ENCODE data around the gene RNU6-1. TPM values are rescaled to one million over a fixed set of nuclear protein-coding genes. Genes with fewer than 3 reads are reported as not detected.

Gene RNU6-1
- total RNA-seq, 1 experiment from 2014 or later, result not detected

- POLR2A ChIA-PET (ENCODE audit: low non-redundant PET), result no interaction called here
- no peak overlapping the region for H3K27ac ChIP-seq (ENCODE audit: low read depth, low read length, poor library complexity, severe bottlenecking)
- no peaks in the 10 kb centered on the region for H3K36me3 ChIP-seq (ENCODE audit: insufficient read depth, low read length, poor library complexity, severe bottlenecking)
- H3K4me3 ChIP-seq (ENCODE audit: low read depth, low read length, poor library complexity, severe bottlenecking), result no peak overlapping the region
- no peak for DNase-seq (ENCODE audit: low spot score)
- intact Hi-C loops (cut with micrococcal nuclease; ENCODE audit: unreplicated experiment), result no loop called here
- no peaks in the 10 kb centered on the region for H3K9me3 ChIP-seq (ENCODE audit: low read depth, low read length, poor library complexity, severe bottlenecking)
- peak; percentile 58 for TF ChIP-seq EZH2 (IDR thresholded peaks at IDR 0.05; ENCODE audit: borderline replicate concordance, low read depth, low read length, poor library complexity, severe bottlenecking)
- TF ChIP-seq, protein P1, sequence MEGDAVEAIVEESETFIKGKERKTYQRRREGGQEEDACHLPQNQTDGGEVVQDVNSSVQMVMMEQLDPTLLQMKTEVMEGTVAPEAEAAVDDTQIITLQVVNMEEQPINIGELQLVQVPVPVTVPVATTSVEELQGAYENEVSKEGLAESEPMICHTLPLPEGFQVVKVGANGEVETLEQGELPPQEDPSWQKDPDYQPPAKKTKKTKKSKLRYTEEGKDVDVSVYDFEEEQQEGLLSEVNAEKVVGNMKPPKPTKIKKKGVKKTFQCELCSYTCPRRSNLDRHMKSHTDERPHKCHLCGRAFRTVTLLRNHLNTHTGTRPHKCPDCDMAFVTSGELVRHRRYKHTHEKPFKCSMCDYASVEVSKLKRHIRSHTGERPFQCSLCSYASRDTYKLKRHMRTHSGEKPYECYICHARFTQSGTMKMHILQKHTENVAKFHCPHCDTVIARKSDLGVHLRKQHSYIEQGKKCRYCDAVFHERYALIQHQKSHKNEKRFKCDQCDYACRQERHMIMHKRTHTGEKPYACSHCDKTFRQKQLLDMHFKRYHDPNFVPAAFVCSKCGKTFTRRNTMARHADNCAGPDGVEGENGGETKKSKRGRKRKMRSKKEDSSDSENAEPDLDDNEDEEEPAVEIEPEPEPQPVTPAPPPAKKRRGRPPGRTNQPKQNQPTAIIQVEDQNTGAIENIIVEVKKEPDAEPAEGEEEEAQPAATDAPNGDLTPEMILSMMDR (conservative IDR thresholded peaks at IDR 0.05; ENCODE audit: low read depth, low read length), result no peak
- CTCF ChIA-PET, result interaction anchor here (0.5 to 0.6 kb wide), 2 partner anchors 331 to 666 kb away, joined by 4 to 15 read pairs; no protein-coding TSS in a partner anchor
- peaks cover 77% of the 10 kb centered on the region for H3K27me3 ChIP-seq (replicated peaks; ENCODE audit: insufficient read depth, low read depth, low read length, poor library complexity)
- peaks cover 26% of the 10 kb centered on the region for H3K4me1 ChIP-seq (ENCODE audit: insufficient read depth, low read length, poor library complexity, severe bottlenecking)
- no TSS peak for BruUV-seq (replicated peaks)
Measured at GRCh38 chr15:67820992-67821783, 18.7 kb downstream of the RNU6-1 start.

DNA sequence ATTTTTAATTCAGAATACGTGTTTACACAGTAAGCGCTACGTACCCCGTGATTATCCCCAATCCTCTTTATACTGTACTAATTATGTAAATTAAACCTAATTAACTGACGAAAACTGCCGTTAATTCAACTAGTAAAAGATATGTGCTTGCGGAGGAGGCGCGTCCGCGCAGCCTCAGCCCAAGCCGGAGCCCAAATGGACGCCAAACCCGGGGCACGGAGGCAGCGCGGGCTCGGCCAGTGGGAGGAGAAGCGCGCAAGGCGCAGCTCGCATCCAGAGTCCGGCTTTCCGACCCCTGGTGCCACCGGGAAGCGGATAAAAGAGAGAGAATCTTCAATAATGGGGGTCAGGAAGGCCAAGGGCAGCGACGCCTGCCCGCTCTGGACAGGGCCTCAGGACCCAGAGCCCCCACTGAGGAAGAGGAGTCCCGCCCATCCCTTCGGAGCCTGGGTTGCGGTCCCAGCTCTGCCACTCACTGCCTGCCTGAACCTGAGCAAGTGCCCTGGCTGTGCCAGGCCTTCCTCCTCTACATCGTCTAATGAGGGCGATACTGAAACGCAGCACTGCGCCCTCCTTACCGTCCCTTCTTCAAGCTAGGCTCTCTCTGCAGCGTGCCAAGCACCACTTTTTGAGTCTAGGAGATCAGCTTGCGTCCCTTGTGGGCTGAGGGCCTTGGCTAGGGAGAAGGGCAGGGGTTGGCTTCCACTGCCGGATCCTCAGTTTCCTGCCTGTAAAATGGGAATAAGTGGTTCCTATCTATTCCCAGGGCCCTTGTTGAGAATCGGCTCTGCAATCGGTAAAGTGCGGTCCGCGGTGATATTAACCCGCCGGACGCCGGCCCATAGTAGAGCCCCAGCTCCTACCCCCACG, 19.5 kb downstream of the RNU6-1 start:
- H3K4me1 ChIP-seq (ENCODE audit: insufficient read depth, low read length, poor library complexity, severe bottlenecking), result peaks cover 26% of the 10 kb centered on the region
- intact Hi-C loops (cut with micrococcal nuclease; ENCODE audit: unreplicated experiment), result no loop called here
- no peak overlapping the region for H3K4me3 ChIP-seq (ENCODE audit: low read depth, low read length, poor library complexity, severe bottlenecking)
- no TSS peak for BruUV-seq (replicated peaks)
- H3K36me3 ChIP-seq (ENCODE audit: insufficient read depth, low read length, poor library complexity, severe bottlenecking), result no peaks in the 10 kb centered on the region
- no peaks in the 10 kb centered on the region for H3K9me3 ChIP-seq (ENCODE audit: low read depth, low read length, poor library complexity, severe bottlenecking)
- TF ChIP-seq, protein P1 (conservative IDR thresholded peaks at IDR 0.05; ENCODE audit: low read depth, low read length), result no peak
- no peak for TF ChIP-seq EZH2 (IDR thresholded peaks at IDR 0.05; ENCODE audit: borderline replicate concordance, low read depth, low read length, poor library complexity, severe bottlenecking)
- no peak for DNase-seq (ENCODE audit: low spot score)
- no peak overlapping the region for H3K27ac ChIP-seq (ENCODE audit: low read depth, low read length, poor library complexity, severe bottlenecking)
- POLR2A ChIA-PET (ENCODE audit: low non-redundant PET), result no interaction called here
- CTCF ChIA-PET, result interaction anchor here (0.5 to 0.6 kb wide), 2 partner anchors 332 to 665 kb away, joined by 4 to 15 read pairs; no protein-coding TSS in a partner anchor
- H3K27me3 ChIP-seq (replicated peaks; ENCODE audit: insufficient read depth, low read depth, low read length, poor library complexity), result peaks cover 69% of the 10 kb centered on the region

GRCh38 chr15:67819636-67820035, 20.2 kb downstream of the RNU6-1 start:
- BruUV-seq (replicated peaks), result no TSS peak
- Histone ChIP-seq H3K27me3 (replicated peaks; ENCODE audit: insufficient read depth, low read depth, low read length, poor library complexity) (peaks cover 62% of the 10 kb centered on the region), H3K4me1 (ENCODE audit: insufficient read depth, low read length, poor library complexity, severe bottlenecking) (peaks cover 21% of the 10 kb centered on the region), H3K27ac (ENCODE audit: low read depth, low read length, poor library complexity, severe bottlenecking) (no peak overlapping the region), H3K9me3 (ENCODE audit: low read depth, low read length, poor library complexity, severe bottlenecking) (no peaks in the 10 kb centered on the region), H3K4me3 (ENCODE audit: low read depth, low read length, poor library complexity, severe bottlenecking) (no peak overlapping the region), H3K36me3 (ENCODE audit: insufficient read depth, low read length, poor library complexity, severe bottlenecking) (no peaks in the 10 kb centered on the region)
- ChIA-PET POLR2A (ENCODE audit: low non-redundant PET) (no interaction called here), CTCF (no interaction called here)
- no peak for DNase-seq (ENCODE audit: low spot score)
- intact Hi-C loops (cut with micrococcal nuclease; ENCODE audit: unreplicated experiment), result no loop called here
- TF ChIP-seq EZH2 (IDR thresholded peaks at IDR 0.05; ENCODE audit: borderline replicate concordance, low read depth, low read length, poor library complexity, severe bottlenecking), result no peak
- TF ChIP-seq, protein P1 (conservative IDR thresholded peaks at IDR 0.05; ENCODE audit: low read depth, low read length), result no peak

All from A673 (cell line).